ENCODE data around the gene VMO1.

Gene VMO1

DNA sequence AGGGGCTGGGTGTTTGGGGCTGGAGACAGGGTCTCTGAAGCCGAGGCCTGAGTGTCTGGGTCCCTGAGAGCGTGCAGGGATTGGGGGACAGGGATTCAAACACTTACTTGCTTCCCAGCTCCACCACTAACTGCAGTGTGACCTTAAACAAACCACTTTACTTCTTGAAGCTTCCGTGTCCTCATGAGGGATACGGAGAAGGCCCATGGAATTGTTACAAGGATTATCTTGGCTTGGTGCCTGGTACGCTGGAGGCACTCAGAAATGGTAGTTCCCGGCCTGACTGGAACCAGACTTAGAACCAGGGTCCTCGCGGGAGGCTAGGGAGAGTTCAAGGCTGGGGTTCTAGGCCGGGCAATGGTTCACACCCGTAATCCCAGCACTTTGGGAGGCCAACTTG, 43.5 kb downstream of the VMO1 start:
- TF ChIP-seq FOXP2 (optimal IDR thresholded peaks at IDR 0.05; ENCODE audit: borderline replicate concordance, extremely low read depth, extremely low read length, insufficient read depth) (no peak), SIN3A (IDR thresholded peaks at IDR 0.05; ENCODE audit: borderline replicate concordance, insufficient read depth, low read length) (no peak), POLR2AphosphoS5 (IDR thresholded peaks at IDR 0.05; ENCODE audit: low read depth, low read length) (no peak), TAF1 (IDR thresholded peaks at IDR 0.05; ENCODE audit: borderline replicate concordance, insufficient read depth, low read length) (no peak)
- TF ChIP-seq, protein P1, sequence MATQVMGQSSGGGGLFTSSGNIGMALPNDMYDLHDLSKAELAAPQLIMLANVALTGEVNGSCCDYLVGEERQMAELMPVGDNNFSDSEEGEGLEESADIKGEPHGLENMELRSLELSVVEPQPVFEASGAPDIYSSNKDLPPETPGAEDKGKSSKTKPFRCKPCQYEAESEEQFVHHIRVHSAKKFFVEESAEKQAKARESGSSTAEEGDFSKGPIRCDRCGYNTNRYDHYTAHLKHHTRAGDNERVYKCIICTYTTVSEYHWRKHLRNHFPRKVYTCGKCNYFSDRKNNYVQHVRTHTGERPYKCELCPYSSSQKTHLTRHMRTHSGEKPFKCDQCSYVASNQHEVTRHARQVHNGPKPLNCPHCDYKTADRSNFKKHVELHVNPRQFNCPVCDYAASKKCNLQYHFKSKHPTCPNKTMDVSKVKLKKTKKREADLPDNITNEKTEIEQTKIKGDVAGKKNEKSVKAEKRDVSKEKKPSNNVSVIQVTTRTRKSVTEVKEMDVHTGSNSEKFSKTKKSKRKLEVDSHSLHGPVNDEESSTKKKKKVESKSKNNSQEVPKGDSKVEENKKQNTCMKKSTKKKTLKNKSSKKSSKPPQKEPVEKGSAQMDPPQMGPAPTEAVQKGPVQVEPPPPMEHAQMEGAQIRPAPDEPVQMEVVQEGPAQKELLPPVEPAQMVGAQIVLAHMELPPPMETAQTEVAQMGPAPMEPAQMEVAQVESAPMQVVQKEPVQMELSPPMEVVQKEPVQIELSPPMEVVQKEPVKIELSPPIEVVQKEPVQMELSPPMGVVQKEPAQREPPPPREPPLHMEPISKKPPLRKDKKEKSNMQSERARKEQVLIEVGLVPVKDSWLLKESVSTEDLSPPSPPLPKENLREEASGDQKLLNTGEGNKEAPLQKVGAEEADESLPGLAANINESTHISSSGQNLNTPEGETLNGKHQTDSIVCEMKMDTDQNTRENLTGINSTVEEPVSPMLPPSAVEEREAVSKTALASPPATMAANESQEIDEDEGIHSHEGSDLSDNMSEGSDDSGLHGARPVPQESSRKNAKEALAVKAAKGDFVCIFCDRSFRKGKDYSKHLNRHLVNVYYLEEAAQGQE (IDR thresholded peaks at IDR 0.05; ENCODE audit: insufficient read depth in 1 of 2, low read depth in 2 of 2, low read length in 2 of 2) = no peak

GRCh38 chr17:4742133-4742532, 44.0 kb downstream of the VMO1 start:
- TF ChIP-seq, protein P1 (IDR thresholded peaks at IDR 0.05; ENCODE audit: insufficient read depth in 1 of 2, low read depth in 2 of 2, low read length in 2 of 2) = no peak
- TF ChIP-seq TAF1 (IDR thresholded peaks at IDR 0.05; ENCODE audit: borderline replicate concordance, insufficient read depth, low read length) (no peak), SIN3A (IDR thresholded peaks at IDR 0.05; ENCODE audit: borderline replicate concordance, insufficient read depth, low read length) (no peak), FOXP2 (optimal IDR thresholded peaks at IDR 0.05; ENCODE audit: borderline replicate concordance, extremely low read depth, extremely low read length, insufficient read depth) (no peak), POLR2AphosphoS5 (IDR thresholded peaks at IDR 0.05; ENCODE audit: low read depth, low read length) (no peak)

- TF ChIP-seq TAF1 (IDR thresholded peaks at IDR 0.05; ENCODE audit: borderline replicate concordance, insufficient read depth, low read length) (no peak), POLR2AphosphoS5 (IDR thresholded peaks at IDR 0.05; ENCODE audit: low read depth, low read length) (no peak), SIN3A (IDR thresholded peaks at IDR 0.05; ENCODE audit: borderline replicate concordance, insufficient read depth, low read length) (no peak)
These were observed 44.6 kb downstream of the VMO1 start for GRCh38 chr17:4741544-4741943.

DNA sequence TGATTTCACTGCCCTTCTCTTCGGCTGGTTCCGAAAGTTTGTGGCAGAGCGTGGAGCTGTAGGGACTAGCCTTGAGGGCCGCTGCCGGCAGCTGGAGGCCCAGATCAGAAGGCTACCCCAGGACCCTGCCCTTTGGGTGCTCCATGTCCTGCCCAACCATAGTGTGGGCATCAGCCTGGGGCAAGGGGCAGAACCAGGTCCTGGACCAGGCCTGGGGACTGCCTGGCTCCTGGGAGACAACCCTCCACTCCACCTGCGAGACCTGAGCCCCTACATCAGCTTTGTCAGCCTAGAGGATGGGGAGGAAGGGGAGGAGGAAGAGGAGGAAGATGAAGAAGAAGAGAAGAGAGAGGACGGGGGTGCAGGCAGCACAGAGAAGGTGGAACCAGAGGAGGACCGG, 45.6 kb downstream of the VMO1 start:
- TF ChIP-seq POLR2AphosphoS5 (IDR thresholded peaks at IDR 0.05; ENCODE audit: low read depth, low read length) (no peak), TAF1 (IDR thresholded peaks at IDR 0.05; ENCODE audit: borderline replicate concordance, insufficient read depth, low read length) (no peak), SIN3A (IDR thresholded peaks at IDR 0.05; ENCODE audit: borderline replicate concordance, insufficient read depth, low read length) (no peak), FOXP2 (optimal IDR thresholded peaks at IDR 0.05; ENCODE audit: borderline replicate concordance, extremely low read depth, extremely low read length, insufficient read depth) (no peak)
- TF ChIP-seq, protein P1 (IDR thresholded peaks at IDR 0.05; ENCODE audit: insufficient read depth in 1 of 2, low read depth in 2 of 2, low read length in 2 of 2) = no peak

DNA sequence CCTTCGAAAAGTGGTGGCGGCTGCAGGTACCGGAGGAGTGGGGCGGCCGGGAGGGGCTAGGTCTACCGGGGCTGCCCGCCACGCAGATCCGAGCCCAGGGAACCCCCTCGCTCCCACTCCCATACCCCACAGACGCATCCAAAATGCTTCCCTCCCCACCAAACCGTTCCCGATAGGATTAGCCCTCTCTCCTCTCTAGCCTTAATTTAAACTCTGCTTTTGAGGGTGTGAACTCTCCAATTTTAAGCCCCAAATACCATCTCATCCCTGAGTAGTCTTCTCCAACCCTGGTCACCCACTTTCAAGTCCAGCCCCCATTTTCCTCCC, 46.2 kb downstream of the VMO1 start:
- TF ChIP-seq, protein P1 (IDR thresholded peaks at IDR 0.05; ENCODE audit: insufficient read depth in 1 of 2, low read depth in 2 of 2, low read length in 2 of 2) = no peak
- TF ChIP-seq SIN3A (IDR thresholded peaks at IDR 0.05; ENCODE audit: borderline replicate concordance, insufficient read depth, low read length) (no peak), POLR2AphosphoS5 (IDR thresholded peaks at IDR 0.05; ENCODE audit: low read depth, low read length) (no peak), TAF1 (IDR thresholded peaks at IDR 0.05; ENCODE audit: borderline replicate concordance, insufficient read depth, low read length) (no peak), FOXP2 (optimal IDR thresholded peaks at IDR 0.05; ENCODE audit: borderline replicate concordance, extremely low read depth, extremely low read length, insufficient read depth) (no peak)
